LNCaP clone FGC (cell line): ENCODE measurements around the gene FOXP2.
"Not testable (repeated sequence)": the region's sequence is repeated elsewhere in the genome, so short reads cannot be mapped to it uniquely, and the experiment has no call there.

ENCODE experiments used
- DNase-seq: peaks from one replicate; pipeline ENCODE4 v3.0.0-alpha.2; 2011; ENCODE audit warnings: low read depth
- H3K4me3 ChIP-seq: 2 replicates; pipeline ENCODE4 v1.5.1; 2011; ENCODE audit warnings: mild to moderate bottlenecking, low read depth, low read length, control low read depth
- CTCF ChIP-seq: IDR thresholded peaks from 2 replicates; pipeline ENCODE4 v1.5.1; 2012; ENCODE audit warnings: mild to moderate bottlenecking; ENCODE audit not compliant: control insufficient read depth, insufficient read depth; ENCODE audit errors: extremely low read depth

The FOXP2 gene

GRCh38 chr7:114588506-114588905 is 173.9 kb downstream of the FOXP2 start:
- no peak for DNase-seq
- H3K4me3 ChIP-seq = no peak overlapping the region
- TF ChIP-seq CTCF = no peak

GRCh38 chr7:114589436-114589835 is 174.8 kb downstream of the FOXP2 start:
- DNase-seq = no peak
- TF ChIP-seq CTCF = no peak
- no peak overlapping the region for H3K4me3 ChIP-seq

- TF ChIP-seq CTCF = no peak
- DNase-seq = no peak
- H3K4me3 ChIP-seq = no peak overlapping the region
Measured at GRCh38 chr7:114590298-114590697, 175.7 kb downstream of the FOXP2 start.

GRCh38 chr7:114598946-114599345 is 184.3 kb downstream of the FOXP2 start:
- no peak for DNase-seq
- H3K4me3 ChIP-seq = no peak overlapping the region
- no peak for TF ChIP-seq CTCF

GRCh38 chr7:114606100-114606499 is 191.5 kb downstream of the FOXP2 start:
- no peak for TF ChIP-seq CTCF
- no peak for DNase-seq
- H3K4me3 ChIP-seq = no peak overlapping the region

GRCh38 chr7:114608822-114609221 is 194.2 kb downstream of the FOXP2 start:
- H3K4me3 ChIP-seq, DNase-seq: not testable (repeated sequence)

GRCh38 chr7:114620208-114620607 is 205.6 kb downstream of the FOXP2 start:
- no peak for TF ChIP-seq CTCF
- no peak for DNase-seq
- no peak overlapping the region for H3K4me3 ChIP-seq

GRCh38 chr7:114622221-114622620 is 207.6 kb downstream of the FOXP2 start:
- no peak for DNase-seq
- no peak for TF ChIP-seq CTCF
- no peak overlapping the region for H3K4me3 ChIP-seq
